ENCODE results near the gene EGFLAM.

DNA sequence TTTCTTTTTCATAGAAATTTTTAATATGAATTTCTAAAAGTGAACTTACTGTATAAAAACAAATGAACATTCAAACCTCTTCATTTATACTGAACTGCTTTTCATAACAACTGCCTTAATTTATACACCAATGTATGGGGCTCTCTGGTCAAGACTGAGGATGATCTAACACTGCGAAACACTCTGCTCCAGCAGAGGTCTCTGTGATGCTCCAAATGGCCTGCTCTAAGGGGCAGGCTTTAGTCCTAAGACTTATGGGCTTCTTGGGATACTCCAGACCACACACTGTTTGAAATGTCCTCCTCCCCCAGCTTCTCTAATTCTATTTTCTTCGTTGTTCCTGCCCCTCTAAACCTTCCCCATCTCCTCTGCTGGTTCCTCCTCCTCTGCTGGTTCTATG, 239.6 kb downstream of the EGFLAM start:
- TF ChIP-seq, protein P1, sequence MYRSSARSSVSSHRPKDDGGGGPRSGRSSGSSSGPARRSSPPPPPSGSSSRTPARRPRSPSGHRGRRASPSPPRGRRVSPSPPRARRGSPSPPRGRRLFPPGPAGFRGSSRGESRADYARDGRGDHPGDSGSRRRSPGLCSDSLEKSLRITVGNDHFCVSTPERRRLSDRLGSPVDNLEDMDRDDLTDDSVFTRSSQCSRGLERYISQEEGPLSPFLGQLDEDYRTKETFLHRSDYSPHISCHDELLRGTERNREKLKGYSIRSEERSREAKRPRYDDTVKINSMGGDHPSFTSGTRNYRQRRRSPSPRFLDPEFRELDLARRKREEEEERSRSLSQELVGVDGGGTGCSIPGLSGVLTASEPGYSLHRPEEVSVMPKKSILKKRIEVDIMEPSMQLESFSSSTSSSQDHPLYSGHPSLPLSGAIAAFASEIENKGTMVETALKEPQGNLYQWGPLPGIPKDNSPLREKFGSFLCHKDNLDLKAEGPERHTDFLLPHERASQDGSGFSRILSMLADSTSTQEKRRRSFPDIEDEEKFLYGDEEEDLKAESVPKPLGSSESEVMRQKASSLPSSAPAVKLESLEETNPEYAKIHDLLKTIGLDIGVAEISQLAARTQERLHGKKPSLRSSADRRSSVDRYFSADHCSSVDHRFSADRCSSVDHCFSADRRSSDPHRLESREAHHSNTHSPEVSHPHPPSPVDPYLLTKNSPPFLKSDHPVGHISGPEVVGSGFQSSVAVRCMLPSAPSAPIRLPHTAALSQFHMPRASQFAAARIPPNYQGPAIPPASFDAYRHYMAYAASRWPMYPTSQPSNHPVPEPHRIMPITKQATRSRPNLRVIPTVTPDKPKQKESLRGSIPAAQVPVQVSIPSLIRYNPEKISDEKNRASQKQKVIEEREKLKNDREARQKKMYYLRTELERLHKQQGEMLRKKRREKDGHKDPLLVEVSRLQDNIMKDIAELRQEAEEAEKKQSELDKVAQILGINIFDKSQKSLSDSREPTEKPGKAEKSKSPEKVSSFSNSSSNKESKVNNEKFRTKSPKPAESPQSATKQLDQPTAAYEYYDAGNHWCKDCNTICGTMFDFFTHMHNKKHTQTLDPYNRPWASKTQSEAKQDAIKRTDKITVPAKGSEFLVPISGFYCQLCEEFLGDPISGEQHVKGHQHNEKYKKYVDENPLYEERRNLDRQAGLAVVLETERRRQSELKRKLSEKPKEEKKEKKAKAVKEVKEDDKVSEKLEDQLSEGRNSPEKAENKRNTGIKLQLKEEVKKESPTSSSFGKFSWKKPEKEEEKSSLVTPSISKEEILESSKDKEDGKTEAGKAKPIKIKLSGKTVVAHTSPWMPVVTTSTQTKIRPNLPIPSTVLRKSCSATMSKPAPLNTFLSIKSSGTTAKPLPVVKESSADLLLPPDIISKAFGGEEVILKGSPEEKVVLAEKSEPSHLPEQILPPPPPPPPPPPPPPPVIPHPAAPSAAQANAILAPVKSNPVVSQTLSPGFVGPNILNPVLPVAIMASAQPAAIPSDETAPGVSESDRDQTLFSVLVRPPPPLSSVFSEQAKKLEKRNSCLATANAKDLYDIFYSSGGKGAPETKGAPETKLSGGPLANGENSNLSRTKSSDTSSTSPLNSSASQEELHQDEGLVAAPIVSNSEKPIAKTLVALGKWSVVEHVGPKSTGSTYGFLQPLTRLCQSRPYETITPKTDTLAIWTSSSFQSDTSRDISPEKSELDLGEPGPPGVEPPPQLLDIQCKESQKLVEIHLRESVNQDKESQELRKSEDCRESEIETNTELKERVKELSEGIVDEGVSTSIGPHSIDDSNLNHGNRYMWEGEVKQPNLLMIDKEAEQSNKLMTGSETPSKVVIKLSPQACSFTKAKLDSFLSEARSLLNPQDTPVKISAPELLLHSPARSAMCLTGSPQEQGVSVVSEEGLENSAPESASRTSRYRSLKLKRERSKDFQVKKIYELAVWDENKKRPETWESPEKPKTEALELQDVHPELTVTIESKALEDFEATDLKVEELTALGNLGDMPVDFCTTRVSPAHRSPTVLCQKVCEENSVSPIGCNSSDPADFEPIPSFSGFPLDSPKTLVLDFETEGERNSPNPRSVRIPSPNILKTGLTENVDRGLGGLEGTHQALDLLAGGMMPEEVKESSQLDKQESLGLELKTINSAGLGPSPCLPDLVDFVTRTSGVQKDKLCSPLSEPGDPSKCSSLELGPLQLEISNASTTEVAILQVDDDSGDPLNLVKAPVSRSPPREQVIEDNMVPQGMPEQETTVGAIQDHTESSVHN (IDR thresholded peaks at IDR 0.05; ENCODE audit: borderline replicate concordance in 1 of 2, low read depth in 1 of 2): no peak
- TF ChIP-seq ZBTB8A (IDR thresholded peaks at IDR 0.05; ENCODE audit: partially characterized antibody) (no peak), EGR1 (conservative IDR thresholded peaks at IDR 0.05) (no peak), ZFP30 (CRISPR knock-in tag; IDR thresholded peaks at IDR 0.05; ENCODE audit: borderline replicate concordance) (no peak)
- TF ChIP-seq, protein P2, sequence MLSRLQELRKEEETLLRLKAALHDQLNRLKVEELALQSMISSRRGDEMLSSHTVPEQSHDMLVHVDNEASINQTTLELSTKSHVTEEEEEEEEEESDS (CRISPR knock-in tag; IDR thresholded peaks at IDR 0.05): no peak
- TF ChIP-seq, protein P3, sequence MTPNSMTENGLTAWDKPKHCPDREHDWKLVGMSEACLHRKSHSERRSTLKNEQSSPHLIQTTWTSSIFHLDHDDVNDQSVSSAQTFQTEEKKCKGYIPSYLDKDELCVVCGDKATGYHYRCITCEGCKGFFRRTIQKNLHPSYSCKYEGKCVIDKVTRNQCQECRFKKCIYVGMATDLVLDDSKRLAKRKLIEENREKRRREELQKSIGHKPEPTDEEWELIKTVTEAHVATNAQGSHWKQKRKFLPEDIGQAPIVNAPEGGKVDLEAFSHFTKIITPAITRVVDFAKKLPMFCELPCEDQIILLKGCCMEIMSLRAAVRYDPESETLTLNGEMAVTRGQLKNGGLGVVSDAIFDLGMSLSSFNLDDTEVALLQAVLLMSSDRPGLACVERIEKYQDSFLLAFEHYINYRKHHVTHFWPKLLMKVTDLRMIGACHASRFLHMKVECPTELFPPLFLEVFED (CRISPR knock-in tag; conservative IDR thresholded peaks at IDR 0.05): no peak
- TF ChIP-seq, protein P4, sequence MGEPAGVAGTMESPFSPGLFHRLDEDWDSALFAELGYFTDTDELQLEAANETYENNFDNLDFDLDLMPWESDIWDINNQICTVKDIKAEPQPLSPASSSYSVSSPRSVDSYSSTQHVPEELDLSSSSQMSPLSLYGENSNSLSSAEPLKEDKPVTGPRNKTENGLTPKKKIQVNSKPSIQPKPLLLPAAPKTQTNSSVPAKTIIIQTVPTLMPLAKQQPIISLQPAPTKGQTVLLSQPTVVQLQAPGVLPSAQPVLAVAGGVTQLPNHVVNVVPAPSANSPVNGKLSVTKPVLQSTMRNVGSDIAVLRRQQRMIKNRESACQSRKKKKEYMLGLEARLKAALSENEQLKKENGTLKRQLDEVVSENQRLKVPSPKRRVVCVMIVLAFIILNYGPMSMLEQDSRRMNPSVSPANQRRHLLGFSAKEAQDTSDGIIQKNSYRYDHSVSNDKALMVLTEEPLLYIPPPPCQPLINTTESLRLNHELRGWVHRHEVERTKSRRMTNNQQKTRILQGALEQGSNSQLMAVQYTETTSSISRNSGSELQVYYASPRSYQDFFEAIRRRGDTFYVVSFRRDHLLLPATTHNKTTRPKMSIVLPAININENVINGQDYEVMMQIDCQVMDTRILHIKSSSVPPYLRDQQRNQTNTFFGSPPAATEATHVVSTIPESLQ (CRISPR knock-in tag; IDR thresholded peaks at IDR 0.05): no peak
- TF ChIP-seq, protein P5, sequence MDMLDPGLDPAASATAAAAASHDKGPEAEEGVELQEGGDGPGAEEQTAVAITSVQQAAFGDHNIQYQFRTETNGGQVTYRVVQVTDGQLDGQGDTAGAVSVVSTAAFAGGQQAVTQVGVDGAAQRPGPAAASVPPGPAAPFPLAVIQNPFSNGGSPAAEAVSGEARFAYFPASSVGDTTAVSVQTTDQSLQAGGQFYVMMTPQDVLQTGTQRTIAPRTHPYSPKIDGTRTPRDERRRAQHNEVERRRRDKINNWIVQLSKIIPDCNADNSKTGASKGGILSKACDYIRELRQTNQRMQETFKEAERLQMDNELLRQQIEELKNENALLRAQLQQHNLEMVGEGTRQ (CRISPR knock-in tag; IDR thresholded peaks at IDR 0.05): no peak
- TF ChIP-seq, protein P6, sequence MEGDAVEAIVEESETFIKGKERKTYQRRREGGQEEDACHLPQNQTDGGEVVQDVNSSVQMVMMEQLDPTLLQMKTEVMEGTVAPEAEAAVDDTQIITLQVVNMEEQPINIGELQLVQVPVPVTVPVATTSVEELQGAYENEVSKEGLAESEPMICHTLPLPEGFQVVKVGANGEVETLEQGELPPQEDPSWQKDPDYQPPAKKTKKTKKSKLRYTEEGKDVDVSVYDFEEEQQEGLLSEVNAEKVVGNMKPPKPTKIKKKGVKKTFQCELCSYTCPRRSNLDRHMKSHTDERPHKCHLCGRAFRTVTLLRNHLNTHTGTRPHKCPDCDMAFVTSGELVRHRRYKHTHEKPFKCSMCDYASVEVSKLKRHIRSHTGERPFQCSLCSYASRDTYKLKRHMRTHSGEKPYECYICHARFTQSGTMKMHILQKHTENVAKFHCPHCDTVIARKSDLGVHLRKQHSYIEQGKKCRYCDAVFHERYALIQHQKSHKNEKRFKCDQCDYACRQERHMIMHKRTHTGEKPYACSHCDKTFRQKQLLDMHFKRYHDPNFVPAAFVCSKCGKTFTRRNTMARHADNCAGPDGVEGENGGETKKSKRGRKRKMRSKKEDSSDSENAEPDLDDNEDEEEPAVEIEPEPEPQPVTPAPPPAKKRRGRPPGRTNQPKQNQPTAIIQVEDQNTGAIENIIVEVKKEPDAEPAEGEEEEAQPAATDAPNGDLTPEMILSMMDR (IDR thresholded peaks at IDR 0.05 in 2 of 3, conservative IDR thresholded peaks at IDR 0.05 in 1 of 3; ENCODE audit: insufficient read depth in 2 of 3, low read depth in 1 of 3, low read length in 3 of 3): peak; percentile 22 to 47 (median 41); a peak in 4 of 6 replicates
- TF ChIP-seq, protein P7, sequence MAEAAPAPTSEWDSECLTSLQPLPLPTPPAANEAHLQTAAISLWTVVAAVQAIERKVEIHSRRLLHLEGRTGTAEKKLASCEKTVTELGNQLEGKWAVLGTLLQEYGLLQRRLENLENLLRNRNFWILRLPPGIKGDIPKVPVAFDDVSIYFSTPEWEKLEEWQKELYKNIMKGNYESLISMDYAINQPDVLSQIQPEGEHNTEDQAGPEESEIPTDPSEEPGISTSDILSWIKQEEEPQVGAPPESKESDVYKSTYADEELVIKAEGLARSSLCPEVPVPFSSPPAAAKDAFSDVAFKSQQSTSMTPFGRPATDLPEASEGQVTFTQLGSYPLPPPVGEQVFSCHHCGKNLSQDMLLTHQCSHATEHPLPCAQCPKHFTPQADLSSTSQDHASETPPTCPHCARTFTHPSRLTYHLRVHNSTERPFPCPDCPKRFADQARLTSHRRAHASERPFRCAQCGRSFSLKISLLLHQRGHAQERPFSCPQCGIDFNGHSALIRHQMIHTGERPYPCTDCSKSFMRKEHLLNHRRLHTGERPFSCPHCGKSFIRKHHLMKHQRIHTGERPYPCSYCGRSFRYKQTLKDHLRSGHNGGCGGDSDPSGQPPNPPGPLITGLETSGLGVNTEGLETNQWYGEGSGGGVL (CRISPR knock-in tag; IDR thresholded peaks at IDR 0.05): no peak

Data from K562 (cell line).